Activated CD4-positive, alpha-beta T cell treated with anti-CD3 and anti-CD28 coated beads, Interleukin-2, amount 10 ng/mL, durations not matched to agents 24 days and 14 days (primary cell): ENCODE data around the gene KLF13. TPM values are rescaled to one million over a fixed set of nuclear protein-coding genes. Genes with fewer than 3 reads are reported as not detected.

ENCODE experiments used
- DNase-seq: peaks from one replicate; pipeline ENCODE4 v3.0.0; 2022
- H3K27ac Mint-ChIP-seq: one replicate; pipeline ENCODE4 v1.8.0; 2022; ENCODE audit warnings: mild to moderate bottlenecking, mixed read lengths
- H3K27me3 Mint-ChIP-seq: one replicate; pipeline ENCODE4 v1.8.0; 2022; ENCODE audit warnings: mixed read lengths
- H3K36me3 Mint-ChIP-seq: one replicate; pipeline ENCODE4 v1.8.0; 2022; ENCODE audit warnings: low read depth, mild to moderate bottlenecking, mixed read lengths
- H3K4me1 Mint-ChIP-seq: one replicate; pipeline ENCODE4 v1.8.0; 2021; ENCODE audit warnings: mixed read lengths
- H3K4me3 Mint-ChIP-seq: one replicate; pipeline ENCODE4 v1.8.0; 2022; ENCODE audit warnings: mild to moderate bottlenecking, moderate library complexity, mixed read lengths
- H3K9me3 Mint-ChIP-seq: one replicate; pipeline ENCODE4 v1.8.0; 2021; ENCODE audit warnings: mixed read lengths
- intact Hi-C: fragments of 100-400 bp; cut with micrococcal nuclease; formaldehyde crosslinking; loops from one replicate; pipeline ENCODE4 v1.15.1; 2023
- total RNA-seq: library from RNA; stranded (reverse); gene quantifications from 2 replicates; pipeline ENCODE4 v1.2.3, GENCODE V29; 2022

KLF13 gene
- total RNA-seq, 1 donor from 2014 or later, result 135 TPM

- peak overlapping the region; percentile 51 for H3K27ac Mint-ChIP-seq
- peaks cover 34% of the 10 kb centered on the region for H3K4me1 Mint-ChIP-seq
- intact Hi-C loops, result no loop called here
- H3K36me3 Mint-ChIP-seq, result peaks cover 2% of the 10 kb centered on the region
- H3K27me3 Mint-ChIP-seq, result no peaks in the 10 kb centered on the region
- no peak for DNase-seq
- H3K9me3 Mint-ChIP-seq, result peaks cover 7% of the 10 kb centered on the region
- no peak overlapping the region for H3K4me3 Mint-ChIP-seq
Measured at GRCh38 chr15:31316135-31316795, 10.4 kb upstream of the KLF13 start.

- Mint-ChIP-seq H3K9me3 (peaks cover 13% of the 10 kb centered on the region), H3K4me1 (peaks cover 34% of the 10 kb centered on the region), H3K4me3 (peak overlapping the region; percentile 23), H3K27me3 (no peaks in the 10 kb centered on the region), H3K27ac (peak overlapping the region; percentile 62), H3K36me3 (peaks cover 4% of the 10 kb centered on the region)
- intact Hi-C loops, result no loop called here
- DNase-seq, result no peak
Measured at GRCh38 chr15:31317017-31317416, 9.6 kb upstream of the KLF13 start.

GRCh38 chr15:31317421-31318327 is 9.0 kb upstream of the KLF13 start:
- no peaks in the 10 kb centered on the region for H3K27me3 Mint-ChIP-seq
- peak overlapping the region; percentile 30 for H3K27ac Mint-ChIP-seq
- H3K9me3 Mint-ChIP-seq, result peaks cover 13% of the 10 kb centered on the region
- peaks cover 34% of the 10 kb centered on the region for H3K4me1 Mint-ChIP-seq
- H3K36me3 Mint-ChIP-seq, result peaks cover 4% of the 10 kb centered on the region
- intact Hi-C loops, result no loop called here
- no peak overlapping the region for H3K4me3 Mint-ChIP-seq
- DNase-seq, result no peak

- Mint-ChIP-seq H3K27me3 (no peaks in the 10 kb centered on the region), H3K27ac (no peak overlapping the region), H3K4me1 (peaks cover 35% of the 10 kb centered on the region), H3K9me3 (peaks cover 10% of the 10 kb centered on the region), H3K4me3 (no peak overlapping the region), H3K36me3 (peaks cover 4% of the 10 kb centered on the region)
- intact Hi-C loops, result no loop called here
- no peak for DNase-seq
Measured at GRCh38 chr15:31318429-31318828, 8.2 kb upstream of the KLF13 start.

GRCh38 chr15:31320022-31320421 is 6.6 kb upstream of the KLF13 start:
- DNase-seq, result no peak
- no peaks in the 10 kb centered on the region for H3K27me3 Mint-ChIP-seq
- no peak overlapping the region for H3K4me3 Mint-ChIP-seq
- H3K4me1 Mint-ChIP-seq, result peaks cover 49% of the 10 kb centered on the region
- H3K36me3 Mint-ChIP-seq, result peaks cover 6% of the 10 kb centered on the region
- intact Hi-C loops, result no loop called here
- H3K27ac Mint-ChIP-seq, result no peak overlapping the region
- peaks cover 10% of the 10 kb centered on the region for H3K9me3 Mint-ChIP-seq

GRCh38 chr15:31321418-31321817 is 5.2 kb upstream of the KLF13 start:
- peaks cover 10% of the 10 kb centered on the region for H3K9me3 Mint-ChIP-seq
- H3K4me3 Mint-ChIP-seq, result no peak overlapping the region
- intact Hi-C loops, result no loop called here
- no peak overlapping the region for H3K27ac Mint-ChIP-seq
- DNase-seq, result no peak
- peaks cover 6% of the 10 kb centered on the region for H3K36me3 Mint-ChIP-seq
- H3K27me3 Mint-ChIP-seq, result no peaks in the 10 kb centered on the region
- peaks cover 48% of the 10 kb centered on the region for H3K4me1 Mint-ChIP-seq

GRCh38 chr15:31322504-31322903 is 4.1 kb upstream of the KLF13 start:
- Mint-ChIP-seq H3K27ac (no peak overlapping the region), H3K4me3 (no peak overlapping the region), H3K4me1 (peaks cover 37% of the 10 kb centered on the region), H3K36me3 (peaks cover 4% of the 10 kb centered on the region), H3K27me3 (no peaks in the 10 kb centered on the region), H3K9me3 (peaks cover 10% of the 10 kb centered on the region)
- intact Hi-C loops, result no loop called here
- no peak for DNase-seq

GRCh38 chr15:31323627-31324026 is 3.0 kb upstream of the KLF13 start:
- no peak overlapping the region for H3K4me3 Mint-ChIP-seq
- intact Hi-C loops, result no loop called here

GRCh38 chr15:31324186-31324585 is 2.4 kb upstream of the KLF13 start:
- DNase-seq, result no peak
- Mint-ChIP-seq H3K27me3 (no peaks in the 10 kb centered on the region), H3K27ac (peak overlapping the region; percentile 92), H3K4me3 (peak overlapping the region; percentile 90), H3K9me3 (peaks cover 10% of the 10 kb centered on the region), H3K36me3 (peaks cover 13% of the 10 kb centered on the region), H3K4me1 (peaks cover 39% of the 10 kb centered on the region)
- intact Hi-C loops, result no loop called here

More at GRCh38 chr15:31323627-31324026, 3.0 kb upstream of the KLF13 start:
- Mint-ChIP-seq H3K27me3 (no peaks in the 10 kb centered on the region), H3K36me3 (peaks cover 7% of the 10 kb centered on the region), H3K9me3 (peaks cover 10% of the 10 kb centered on the region), H3K4me1 (peaks cover 34% of the 10 kb centered on the region), H3K27ac (no peak overlapping the region)
- no peak for DNase-seq

GRCh38 chr15:31324806-31325594 is 1.6 kb upstream of the KLF13 start:
- H3K27me3 Mint-ChIP-seq, result no peaks in the 10 kb centered on the region
- intact Hi-C loops, result loop anchor here (5.0 kb wide), 3 partner anchors 58 to 547 kb away; partner anchors contain the start of genes MTMR10 and OTUD7A
- H3K9me3 Mint-ChIP-seq, result peaks cover 10% of the 10 kb centered on the region
- H3K4me1 Mint-ChIP-seq, result peaks cover 40% of the 10 kb centered on the region
- peak overlapping the region; percentile 92 for H3K27ac Mint-ChIP-seq
- H3K4me3 Mint-ChIP-seq, result peak overlapping the region; percentile 90
- no peak for DNase-seq
- H3K36me3 Mint-ChIP-seq, result peaks cover 19% of the 10 kb centered on the region

- intact Hi-C loops, result loop anchor here (1.0 to 5.0 kb wide), 6 partner anchors 58 to 547 kb away; partner anchors contain the start of genes MTMR10 and OTUD7A
- Mint-ChIP-seq H3K27me3 (no peaks in the 10 kb centered on the region), H3K4me3 (peak overlapping the region; percentile 90), H3K4me1 (peaks cover 42% of the 10 kb centered on the region), H3K27ac (peak overlapping the region; percentile 92), H3K9me3 (peaks cover 10% of the 10 kb centered on the region), H3K36me3 (peaks cover 23% of the 10 kb centered on the region)
- peak; percentile 86 for DNase-seq
Measured at GRCh38 chr15:31325595-31326155, 960 bp upstream of the KLF13 start.

GRCh38 chr15:31326875-31327668 is 437 bp downstream of the KLF13 start:
- Mint-ChIP-seq H3K9me3 (no peaks in the 10 kb centered on the region), H3K4me3 (peak overlapping the region; percentile 60), H3K4me1 (peaks cover 55% of the 10 kb centered on the region), H3K27ac (peak overlapping the region; percentile 72), H3K36me3 (peaks cover 27% of the 10 kb centered on the region), H3K27me3 (no peaks in the 10 kb centered on the region)
- intact Hi-C loops, result loop anchor here (1.0 to 5.0 kb wide), 6 partner anchors 60 to 545 kb away; partner anchors contain the start of genes MTMR10 and OTUD7A
- no peak for DNase-seq
